ENCODE data around the gene TMED5. TPM values are rescaled to one million over a fixed set of nuclear protein-coding genes. Genes with fewer than 3 reads are reported as not detected.
A peak's percentile ranks its signal among the peaks of the same experiment; 100 is the strongest.

The TMED5 gene
- total RNA-seq, 1 donor, result 50.3 TPM

DNA sequence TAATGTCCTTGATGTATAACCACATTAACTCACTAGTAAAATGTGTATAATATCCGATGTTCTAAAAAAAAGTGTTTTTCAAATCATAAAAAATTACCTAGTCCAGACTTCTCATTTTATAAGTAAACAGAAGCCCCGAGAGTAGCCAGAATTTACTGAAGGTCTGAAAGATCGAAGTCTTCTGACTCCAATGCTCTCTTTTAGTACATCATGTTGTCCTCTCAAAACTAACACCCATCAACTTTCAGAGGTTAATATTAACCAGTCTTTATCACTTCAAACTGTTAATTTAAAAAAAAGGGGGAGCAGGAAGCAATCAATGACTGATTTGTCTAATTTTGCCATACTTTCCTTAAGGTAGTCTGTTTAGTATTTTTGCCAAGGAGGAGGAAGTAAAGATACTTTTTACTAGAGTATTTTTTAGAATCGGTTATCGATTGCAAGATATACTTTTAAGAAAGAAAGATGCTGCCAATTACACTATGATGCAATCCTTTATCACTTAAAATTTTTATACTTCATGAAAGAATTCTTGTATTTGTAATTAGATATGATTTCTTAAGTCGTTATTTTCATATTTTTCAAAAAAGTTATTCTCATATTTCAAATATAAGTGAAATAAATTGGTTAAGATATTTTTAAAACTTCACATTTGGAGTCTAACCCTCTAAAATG is 25.8 kb upstream of the TMED5 start:
- DNase-seq (ENCODE audit: insufficient read length, low spot score, missing footprints), result no peak

GRCh38 chr1:93200714-93201113 is 20.5 kb upstream of the TMED5 start:
- Histone ChIP-seq H4K20me1 (ENCODE audit: insufficient read depth, low read length) (no peaks in the 10 kb centered on the region), H3K4me2 (ENCODE audit: insufficient read depth, low read length) (no peak overlapping the region), H3K27me3 (ENCODE audit: insufficient read depth, low read length) (no peaks in the 10 kb centered on the region), H2AFZ (ENCODE audit: low read length) (no peak overlapping the region), H3K4me1 (ENCODE audit: insufficient read depth, low read length) (no peaks in the 10 kb centered on the region), H3K9me3 (ENCODE audit: low read depth, low read length) (no peaks in the 10 kb centered on the region), H3K27ac (ENCODE audit: low read depth, low read length) (no peak overlapping the region), H3K4me3 (ENCODE audit: insufficient read depth, low read length) (no peak overlapping the region), H3K36me3 (ENCODE audit: insufficient read depth, low read length) (no peaks in the 10 kb centered on the region), H3K79me2 (ENCODE audit: insufficient read depth, low read length) (no peaks in the 10 kb centered on the region)
- DNase-seq (ENCODE audit: insufficient read length, low spot score, missing footprints), result peak; percentile 3
- TF ChIP-seq CTCF (IDR thresholded peaks at IDR 0.05; ENCODE audit: extremely low read depth, low read depth, low read length), result no peak

More for the DNA sequence above, 25.8 kb upstream of the TMED5 start:
- no peaks in the 10 kb centered on the region for H4K20me1 ChIP-seq (ENCODE audit: insufficient read depth, low read length)
- no peak overlapping the region for H3K4me3 ChIP-seq (ENCODE audit: insufficient read depth, low read length)
- no peaks in the 10 kb centered on the region for H3K79me2 ChIP-seq (ENCODE audit: insufficient read depth, low read length)
- peaks cover 5% of the 10 kb centered on the region for H3K36me3 ChIP-seq (ENCODE audit: insufficient read depth, low read length)
- no peak overlapping the region for H3K4me2 ChIP-seq (ENCODE audit: insufficient read depth, low read length)
- no peaks in the 10 kb centered on the region for H3K27me3 ChIP-seq (ENCODE audit: insufficient read depth, low read length)
- no peak overlapping the region for H3K27ac ChIP-seq (ENCODE audit: low read depth, low read length)
- no peak overlapping the region for H2AFZ ChIP-seq (ENCODE audit: low read length)
- no peaks in the 10 kb centered on the region for H3K4me1 ChIP-seq (ENCODE audit: insufficient read depth, low read length)
- no peaks in the 10 kb centered on the region for H3K9me3 ChIP-seq (ENCODE audit: low read depth, low read length)
- no peak for TF ChIP-seq CTCF (IDR thresholded peaks at IDR 0.05; ENCODE audit: extremely low read depth, low read depth, low read length)

- H3K27me3 ChIP-seq (ENCODE audit: insufficient read depth, low read length), result no peaks in the 10 kb centered on the region
- no peak for DNase-seq (ENCODE audit: insufficient read length, low spot score, missing footprints)
These were observed 19.9 kb upstream of the TMED5 start for GRCh38 chr1:93200086-93200620.

More at GRCh38 chr1:93200086-93200620, 19.9 kb upstream of the TMED5 start:
- no peak for TF ChIP-seq CTCF (IDR thresholded peaks at IDR 0.05; ENCODE audit: extremely low read depth, low read depth, low read length)
- Histone ChIP-seq H3K27ac (ENCODE audit: low read depth, low read length) (no peak overlapping the region), H3K9me3 (ENCODE audit: low read depth, low read length) (no peaks in the 10 kb centered on the region), H3K4me2 (ENCODE audit: insufficient read depth, low read length) (no peak overlapping the region), H3K79me2 (ENCODE audit: insufficient read depth, low read length) (no peaks in the 10 kb centered on the region), H4K20me1 (ENCODE audit: insufficient read depth, low read length) (no peaks in the 10 kb centered on the region), H3K36me3 (ENCODE audit: insufficient read depth, low read length) (no peaks in the 10 kb centered on the region), H3K4me1 (ENCODE audit: insufficient read depth, low read length) (no peaks in the 10 kb centered on the region), H2AFZ (ENCODE audit: low read length) (no peak overlapping the region), H3K4me3 (ENCODE audit: insufficient read depth, low read length) (no peak overlapping the region)
